ENCODE data around the gene PLEKHA5. TPM values are rescaled to one million over a fixed set of nuclear protein-coding genes. Genes with fewer than 3 reads are reported as not detected.

The PLEKHA5 gene
- total and polyA plus RNA-seq, 2 of the 4 experiments (the other 2 are of a cell fraction) = 5.3 to 12.2 TPM

DNA sequence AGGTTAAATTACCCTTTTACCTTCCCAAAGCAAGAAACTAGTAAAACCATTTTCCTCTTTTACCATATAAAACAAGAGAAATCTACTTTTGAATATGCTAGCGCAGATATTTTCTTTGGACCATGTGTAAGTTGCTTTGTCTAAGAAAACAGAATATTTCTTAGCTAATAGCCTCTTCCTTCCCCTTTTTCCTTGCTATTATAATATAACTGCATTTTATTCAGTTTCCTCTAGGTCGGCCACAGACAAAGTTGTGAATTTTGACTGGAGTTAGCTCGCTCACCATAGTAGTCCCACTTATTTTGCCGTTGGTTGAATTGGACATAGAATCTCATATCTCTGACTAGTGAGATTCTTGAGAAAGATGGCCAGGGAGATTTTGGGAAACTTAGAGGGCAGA lies 115.6 kb downstream of the PLEKHA5 start:
- no peak for DNase-seq
- no peaks in the 10 kb centered on the region for H3K9me3 ChIP-seq (ENCODE audit: control insufficient read depth, insufficient read depth, low read length)
- no peak overlapping the region for H4K91ac ChIP-seq (ENCODE audit: insufficient read depth, low read depth, low read length)
- in situ Hi-C loops (cut with MboI; ENCODE audit: low sequenced_read_pairs) (no loop called here), dilution Hi-C loops (cut with HindIII; ENCODE audit: low sequenced_read_pairs, unreplicated experiment) (no loop called here), intact Hi-C loops (cut with micrococcal nuclease) (no loop called here)
- H2AK9ac ChIP-seq (replicated peaks; ENCODE audit: low read depth, low read length, poor library complexity) = no peak overlapping the region
- ATAC-seq (ENCODE audit: low read depth) = no peak
- no TSS peak for BruUV-seq (replicated peaks)
- H3K14ac ChIP-seq (replicated peaks; ENCODE audit: low read depth, low read length) = no peak overlapping the region
- H3K27me3 ChIP-seq (ENCODE audit: control insufficient read depth, insufficient read depth, low read length) = no peaks in the 10 kb centered on the region
- no CpG with 5 or more reads among the region's 4 CpGs for WGBS, 2 experiments (ENCODE audit: extremely low coverage in 2 of 2, insufficient read length in 1 of 2)
- CTCF ChIA-PET = interaction anchor here (1.2 kb wide), 1 partner anchor 8 kb away, joined by 8 read pairs; no protein-coding TSS in a partner anchor
- 0 out of 2 replicates have a peak, but pooled peaks cover 1% of the 10 kb centered on the region for H3K36me3 ChIP-seq (ENCODE audit: control insufficient read depth, insufficient read depth, low read length)
- H3K4me3 ChIP-seq (ENCODE audit: insufficient read depth, low read depth, low read length) = no peak overlapping the region
- H3K56ac ChIP-seq (ENCODE audit: extremely low read depth, insufficient read depth, low read length) = no peak overlapping the region
- H4K5ac ChIP-seq (ENCODE audit: low read depth, low read length) = no peak overlapping the region
- H2AK5ac ChIP-seq (ENCODE audit: low read depth, low read length) = no peak overlapping the region
- H3K4me2 ChIP-seq (ENCODE audit: low read depth, low read length) = no peak overlapping the region
- H4K8ac ChIP-seq (ENCODE audit: low read depth in 2 of 2, low read length in 2 of 2) = no peak overlapping the region
- H2BK15ac ChIP-seq (ENCODE audit: low read depth, low read length) = no peak overlapping the region
- H3K4me1 ChIP-seq (ENCODE audit: control insufficient read depth, insufficient read depth, low read length) = peaks cover 6% of the 10 kb centered on the region; the same call in 1 of the 2 replicates
- peaks cover 20 to 30% of the 10 kb centered on the region in 2 experiments for H3K79me1 ChIP-seq (ENCODE audit: low read depth in 1 of 2, low read length in 2 of 2)
- H3K23ac ChIP-seq (ENCODE audit: low read depth, low read length) = no peak overlapping the region
- H3K18ac ChIP-seq (ENCODE audit: low read depth, low read length) = no peak overlapping the region
- 0 out of 2 replicates have a peak, but pooled peaks cover 4% of the 10 kb centered on the region for H3K9me1 ChIP-seq (ENCODE audit: insufficient read depth, low read length)
- H2BK120ac ChIP-seq (ENCODE audit: low read depth, low read length) = no peak overlapping the region
- no peaks in the 10 kb centered on the region for H4K20me1 ChIP-seq (ENCODE audit: insufficient read depth, low read length)
- H3K9ac ChIP-seq (ENCODE audit: low read depth, low read length) = no peak overlapping the region
- H2BK5ac ChIP-seq (ENCODE audit: low read depth, low read length, poor library complexity, severe bottlenecking) = no peak overlapping the region
- H3K27ac ChIP-seq (ENCODE audit: insufficient read depth, low read length) = no peak overlapping the region
- POLR2A ChIA-PET (ENCODE audit: unreplicated experiment) = no interaction called here
- H3K4ac ChIP-seq (ENCODE audit: low read depth, low read length) = no peak overlapping the region
- no peak overlapping the region for H2BK20ac ChIP-seq (ENCODE audit: low read depth, low read length)
- TF ChIP-seq POLR2A (IDR thresholded peaks at IDR 0.05; ENCODE audit: low read depth, low read length) (no peak), CHD1 (IDR thresholded peaks at IDR 0.05; ENCODE audit: low read depth, low read length) (no peak), FOS (IDR thresholded peaks at IDR 0.05; ENCODE audit: low read depth, low read length) (no peak), MAZ (IDR thresholded peaks at IDR 0.05; ENCODE audit: borderline replicate concordance, low read depth, low read length) (no peak), SMC3 (IDR thresholded peaks at IDR 0.05; ENCODE audit: low read depth, low read length) (no peak), RFX5 (IDR thresholded peaks at IDR 0.05; ENCODE audit: low read depth, low read length) (no peak), BHLHE40 (IDR thresholded peaks at IDR 0.05; ENCODE audit: low read depth, low read length) (no peak), MXI1 (IDR thresholded peaks at IDR 0.05; ENCODE audit: borderline replicate concordance, low read depth, low read length) (no peak), NFE2L2 (IDR thresholded peaks at IDR 0.05; ENCODE audit: low read depth, low read length) (no peak), RCOR1 (IDR thresholded peaks at IDR 0.05; ENCODE audit: insufficient replicate concordance, low read length) (no peak), CEBPB (IDR thresholded peaks at IDR 0.05; ENCODE audit: low read depth, low read length) (no peak)
- TF ChIP-seq, protein P1, sequence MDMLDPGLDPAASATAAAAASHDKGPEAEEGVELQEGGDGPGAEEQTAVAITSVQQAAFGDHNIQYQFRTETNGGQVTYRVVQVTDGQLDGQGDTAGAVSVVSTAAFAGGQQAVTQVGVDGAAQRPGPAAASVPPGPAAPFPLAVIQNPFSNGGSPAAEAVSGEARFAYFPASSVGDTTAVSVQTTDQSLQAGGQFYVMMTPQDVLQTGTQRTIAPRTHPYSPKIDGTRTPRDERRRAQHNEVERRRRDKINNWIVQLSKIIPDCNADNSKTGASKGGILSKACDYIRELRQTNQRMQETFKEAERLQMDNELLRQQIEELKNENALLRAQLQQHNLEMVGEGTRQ (IDR thresholded peaks at IDR 0.05; ENCODE audit: low read depth, low read length) = no peak
- TF ChIP-seq, protein P2, sequence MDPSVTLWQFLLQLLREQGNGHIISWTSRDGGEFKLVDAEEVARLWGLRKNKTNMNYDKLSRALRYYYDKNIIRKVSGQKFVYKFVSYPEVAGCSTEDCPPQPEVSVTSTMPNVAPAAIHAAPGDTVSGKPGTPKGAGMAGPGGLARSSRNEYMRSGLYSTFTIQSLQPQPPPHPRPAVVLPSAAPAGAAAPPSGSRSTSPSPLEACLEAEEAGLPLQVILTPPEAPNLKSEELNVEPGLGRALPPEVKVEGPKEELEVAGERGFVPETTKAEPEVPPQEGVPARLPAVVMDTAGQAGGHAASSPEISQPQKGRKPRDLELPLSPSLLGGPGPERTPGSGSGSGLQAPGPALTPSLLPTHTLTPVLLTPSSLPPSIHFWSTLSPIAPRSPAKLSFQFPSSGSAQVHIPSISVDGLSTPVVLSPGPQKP (IDR thresholded peaks at IDR 0.05; ENCODE audit: borderline replicate concordance, low read depth, low read length) = no peak
- no peak overlapping the region for H2AFZ ChIP-seq (replicated peaks; ENCODE audit: low read length, poor library complexity)

Data from IMR-90 (cell line).